Ascending aorta (tissue), 2 donors: ENCODE results near the gene SAPCD2. TPM values are rescaled to one million over a fixed set of nuclear protein-coding genes. Genes with fewer than 3 reads are reported as not detected.

Experiments used
- DNase-seq, 2 donors: peaks; one replicate each; pipeline ENCODE4 v3.0.0-alpha.2; 2019; ENCODE audit warnings: low spot score in 2 of 2
- H3K27ac ChIP-seq, 2 donors: fragments of 200-600 bp; sonication (generic); one replicate each; pipeline ENCODE4 v1.5.1; 2016 to 2017; ENCODE audit warnings: mild to moderate bottlenecking in 1 of 2
- H3K27me3 ChIP-seq: fragments of 200-600 bp; sonication (generic); one replicate; pipeline ENCODE4 v1.5.1; 2017
- H3K36me3 ChIP-seq, 2 donors: fragments of 200-600 bp; sonication (generic); one replicate each; pipeline ENCODE4 v1.5.1; 2016
- H3K4me1 ChIP-seq, 2 donors: fragments of 200-600 bp; sonication (generic); one replicate each; pipeline ENCODE4 v1.5.1; 2016 to 2017; ENCODE audit warnings: mild to moderate bottlenecking in 1 of 2
- H3K4me3 ChIP-seq, 2 donors: fragments of 200-600 bp; sonication (generic); one replicate each; pipeline ENCODE4 v1.5.1; 2016 to 2017; ENCODE audit warnings: mild to moderate bottlenecking in 1 of 2
- H3K9me3 ChIP-seq, 2 donors: fragments of 200-600 bp; sonication (generic); one replicate each; pipeline ENCODE4 v1.5.1; 2016
- intact Hi-C: fragments of 100-400 bp; cut with DNase I; formaldehyde crosslinking; loops from one replicate; pipeline ENCODE4 v1.15.1; 2023
- total RNA-seq: library from RNA; depleted of rRNA; stranded (reverse); fragments of >200 nt; gene quantifications from one replicate; pipeline ENCODE4 v1.1.0, GENCODE V29; 2016
- TF ChIP-seq, protein P1 (sequence below), 3 experiments: fragments of 200-600 bp in 2 of 3; fragments of 450-650 bp in 1 of 3; sonication (generic) in 2 of 3; IDR thresholded peaks; one replicate each; pipeline ENCODE4 v1.5.1; 2016 to 2019; ENCODE audit warnings: antibody characterized with exemption in 3 of 3, mild to moderate bottlenecking in 1 of 3, moderate library complexity in 1 of 3

SAPCD2 gene
- total RNA-seq, 1 donor from 2014 or later = 8.7 TPM

DNA sequence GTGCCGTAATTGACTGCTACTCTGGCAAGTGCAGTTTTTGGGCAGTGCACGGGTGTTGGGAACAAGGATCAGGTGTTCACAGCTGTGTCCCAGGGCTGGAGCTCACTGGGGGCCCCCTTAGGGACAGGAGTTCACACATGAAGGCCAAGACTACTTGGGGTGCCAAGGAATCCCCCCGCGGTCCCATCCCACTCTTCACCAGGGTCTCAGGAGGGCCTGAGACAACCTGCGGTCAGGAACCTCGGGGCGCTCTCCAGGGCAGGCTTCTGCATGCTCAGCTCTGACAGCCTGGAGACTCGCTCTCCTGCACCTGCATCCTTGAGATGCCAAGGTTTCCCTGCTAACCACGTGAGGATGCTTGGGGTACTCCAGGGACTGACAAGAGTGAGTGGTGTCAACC lies 14.2 kb upstream of the SAPCD2 start:
- TF ChIP-seq, protein P1, sequence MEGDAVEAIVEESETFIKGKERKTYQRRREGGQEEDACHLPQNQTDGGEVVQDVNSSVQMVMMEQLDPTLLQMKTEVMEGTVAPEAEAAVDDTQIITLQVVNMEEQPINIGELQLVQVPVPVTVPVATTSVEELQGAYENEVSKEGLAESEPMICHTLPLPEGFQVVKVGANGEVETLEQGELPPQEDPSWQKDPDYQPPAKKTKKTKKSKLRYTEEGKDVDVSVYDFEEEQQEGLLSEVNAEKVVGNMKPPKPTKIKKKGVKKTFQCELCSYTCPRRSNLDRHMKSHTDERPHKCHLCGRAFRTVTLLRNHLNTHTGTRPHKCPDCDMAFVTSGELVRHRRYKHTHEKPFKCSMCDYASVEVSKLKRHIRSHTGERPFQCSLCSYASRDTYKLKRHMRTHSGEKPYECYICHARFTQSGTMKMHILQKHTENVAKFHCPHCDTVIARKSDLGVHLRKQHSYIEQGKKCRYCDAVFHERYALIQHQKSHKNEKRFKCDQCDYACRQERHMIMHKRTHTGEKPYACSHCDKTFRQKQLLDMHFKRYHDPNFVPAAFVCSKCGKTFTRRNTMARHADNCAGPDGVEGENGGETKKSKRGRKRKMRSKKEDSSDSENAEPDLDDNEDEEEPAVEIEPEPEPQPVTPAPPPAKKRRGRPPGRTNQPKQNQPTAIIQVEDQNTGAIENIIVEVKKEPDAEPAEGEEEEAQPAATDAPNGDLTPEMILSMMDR (IDR thresholded peaks at IDR 0.05) = no peak
- Histone ChIP-seq H3K9me3 (no peaks in the 10 kb centered on the region), H3K36me3 (peaks cover 3 to 10% of the 10 kb centered on the region in 2 donors), H3K27ac (no peak overlapping the region), H3K27me3 (no peaks in the 10 kb centered on the region), H3K4me3 (no peak overlapping the region), H3K4me1 (peaks cover 12 to 17% of the 10 kb centered on the region in 2 donors)
- DNase-seq = no peak
- intact Hi-C loops = no loop called here

DNA sequence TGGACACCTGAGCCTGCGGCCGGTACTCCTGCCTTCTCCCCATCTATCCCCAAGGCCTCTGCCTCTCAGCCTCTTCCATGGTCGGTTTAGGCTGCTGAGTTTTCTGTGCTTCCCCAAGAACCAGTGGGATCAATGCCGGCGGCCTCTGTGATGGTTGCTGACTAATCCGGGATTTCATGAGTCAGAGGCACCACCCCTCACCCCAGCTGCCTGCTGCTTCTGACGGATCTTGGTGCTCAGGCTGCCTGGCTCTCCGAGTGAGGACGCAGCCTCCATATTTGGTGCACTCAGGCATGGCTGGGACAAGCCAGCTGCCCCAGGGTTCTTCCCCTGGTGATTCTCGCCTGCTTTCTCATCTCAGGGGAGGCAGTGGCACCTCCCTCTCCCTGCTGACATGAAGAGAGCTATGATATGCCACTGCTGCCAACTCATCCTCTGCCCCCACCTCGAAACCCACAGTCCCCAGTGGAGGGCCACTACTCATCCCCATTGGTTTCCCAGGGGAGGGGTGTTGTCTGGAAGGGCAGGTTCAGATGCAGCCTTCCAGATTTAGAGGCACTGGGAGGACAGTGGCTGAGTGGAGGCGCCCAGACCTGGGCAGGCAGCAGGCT lies 13.1 kb upstream of the SAPCD2 start:
- Histone ChIP-seq H3K27ac (peak overlapping the region; percentile 44 to 60), H3K4me1 (peaks cover 13 to 19% of the 10 kb centered on the region in 2 donors), H3K4me3 (no peak overlapping the region), H3K36me3 (peaks cover 8 to 10% of the 10 kb centered on the region in 2 donors), H3K27me3 (no peaks in the 10 kb centered on the region), H3K9me3 (no peaks in the 10 kb centered on the region)
- intact Hi-C loops = no loop called here
- TF ChIP-seq, protein P1 (IDR thresholded peaks at IDR 0.05) = no peak
- DNase-seq = peak in 1 of 2 donors; percentile 83

DNA sequence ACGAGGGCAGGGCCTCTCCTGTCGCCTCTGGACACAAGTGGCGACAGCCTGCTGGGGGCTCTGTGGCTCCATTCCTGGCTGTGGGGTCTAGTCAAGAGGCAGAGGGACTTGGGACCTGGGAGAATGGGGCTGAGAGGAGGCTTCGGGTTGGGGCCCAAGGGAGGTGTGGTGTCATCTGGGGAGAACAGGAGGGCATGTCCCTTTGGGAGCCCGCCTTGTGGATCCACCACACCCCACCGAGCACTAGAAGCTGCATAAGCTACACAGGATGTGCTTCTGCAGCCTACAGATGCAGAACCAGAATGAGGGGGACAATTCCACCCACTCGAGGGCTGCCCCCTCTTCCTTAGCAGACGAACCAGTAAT lies 12.6 kb upstream of the SAPCD2 start:
- Histone ChIP-seq H3K4me1 (peaks cover 17 to 24% of the 10 kb centered on the region in 2 donors), H3K27ac (peak overlapping the region; percentile 16 to 60)

DNA sequence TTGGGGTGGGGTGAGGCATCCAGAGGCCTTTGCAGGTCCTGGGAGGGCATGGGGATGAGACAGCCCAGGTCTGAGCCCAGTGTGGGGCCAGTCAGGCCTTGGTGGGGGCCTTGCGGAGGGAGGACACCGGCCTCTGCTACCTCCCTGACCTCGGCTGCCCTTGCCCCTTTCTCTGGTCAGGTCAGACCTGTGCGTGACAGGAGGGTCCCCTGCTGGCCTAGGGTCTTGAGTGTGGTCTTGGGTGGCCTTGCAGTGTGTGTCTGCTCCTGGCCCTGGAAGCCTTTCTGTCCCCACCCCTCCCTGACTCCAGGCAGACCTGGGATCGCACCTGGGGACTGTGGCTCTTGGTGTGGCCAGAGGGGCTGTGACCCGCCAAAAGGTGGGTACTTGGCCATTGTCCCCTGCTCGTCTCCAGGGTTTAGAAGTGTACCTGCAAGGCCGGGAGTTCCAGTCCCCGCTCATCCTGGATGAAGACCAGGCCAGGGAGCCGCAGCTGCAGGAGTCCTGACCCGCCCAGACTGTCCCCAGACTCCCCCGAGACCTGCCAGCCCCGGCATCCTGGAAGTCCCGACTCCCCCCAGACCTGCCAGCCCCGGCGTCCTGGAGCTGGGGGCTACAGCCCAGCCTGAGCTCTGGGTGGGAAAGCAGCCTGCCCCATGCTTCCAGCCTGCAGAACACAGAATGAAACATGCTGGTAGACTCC lies 12.0 kb upstream of the SAPCD2 start:
- intact Hi-C loops = no loop called here
- peaks cover 16 to 19% of the 10 kb centered on the region in 2 donors for H3K4me1 ChIP-seq

More for the DNA sequence above, 12.6 kb upstream of the SAPCD2 start:
- H3K27me3 ChIP-seq = no peaks in the 10 kb centered on the region
- TF ChIP-seq, protein P1 (IDR thresholded peaks at IDR 0.05) = no peak
- peaks cover 8 to 10% of the 10 kb centered on the region in 2 donors for H3K36me3 ChIP-seq
- H3K4me3 ChIP-seq = no peak overlapping the region
- no peaks in the 10 kb centered on the region for H3K9me3 ChIP-seq
- intact Hi-C loops = no loop called here
- DNase-seq = no peak

DNA sequence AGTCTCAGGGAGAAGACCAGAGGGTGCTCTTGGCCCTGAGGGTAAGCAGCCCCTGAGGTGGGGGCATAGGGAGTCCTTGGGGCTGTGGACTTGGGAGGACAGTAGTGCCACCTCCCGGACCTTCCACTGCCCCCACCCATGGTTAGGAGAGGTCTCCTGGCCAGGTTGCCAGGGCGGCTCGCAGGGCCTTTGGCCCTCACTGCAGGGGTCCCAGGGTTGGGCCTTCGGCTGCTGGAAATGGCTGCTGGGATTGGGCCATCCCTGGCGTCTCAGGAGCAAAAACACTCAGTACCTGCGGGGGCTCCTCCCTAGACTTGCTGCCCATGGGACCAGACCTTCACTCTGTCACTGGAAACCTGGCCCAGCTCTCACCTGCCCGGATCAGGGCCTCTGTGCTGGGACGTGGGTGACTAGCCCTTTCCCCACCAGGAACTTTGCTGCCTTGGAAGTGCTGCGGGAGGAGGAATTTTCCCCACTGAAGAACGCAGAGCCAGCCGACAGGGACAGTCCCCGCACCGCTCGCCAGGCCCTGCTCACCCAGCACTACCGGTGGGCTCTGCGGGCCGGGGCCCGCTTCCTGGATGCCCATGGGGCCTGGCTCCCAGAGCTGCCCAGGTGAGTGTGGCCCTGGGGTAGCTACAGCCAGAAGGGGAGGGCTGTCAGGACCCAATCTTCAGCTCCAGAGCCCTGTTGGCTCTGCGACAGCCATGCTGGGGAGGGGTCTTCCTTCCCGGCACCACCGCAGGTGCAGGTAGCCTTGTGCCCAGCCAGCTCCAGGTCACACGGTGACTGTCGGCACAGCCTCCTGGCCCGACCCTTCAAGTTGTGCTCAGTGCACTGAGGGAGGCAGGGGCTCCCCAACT lies 10.1 kb upstream of the SAPCD2 start:
- no peaks in the 10 kb centered on the region for H3K27me3 ChIP-seq
- H3K27ac ChIP-seq = no peak overlapping the region
- no peaks in the 10 kb centered on the region for H3K9me3 ChIP-seq
- intact Hi-C loops = no loop called here
- H3K4me1 ChIP-seq = peaks cover 5 to 12% of the 10 kb centered on the region in 2 donors
- no peak for DNase-seq
- TF ChIP-seq, protein P1 (IDR thresholded peaks at IDR 0.05) = no peak
- peaks cover 8 to 10% of the 10 kb centered on the region in 2 donors for H3K36me3 ChIP-seq
- H3K4me3 ChIP-seq = no peak overlapping the region

More for the DNA sequence above, 12.0 kb upstream of the SAPCD2 start:
- no peaks in the 10 kb centered on the region for H3K27me3 ChIP-seq
- TF ChIP-seq, protein P1 (IDR thresholded peaks at IDR 0.05) = no peak
- no peak overlapping the region for H3K4me3 ChIP-seq
- no peak for DNase-seq
- H3K9me3 ChIP-seq = no peaks in the 10 kb centered on the region
- peak overlapping the region in 1 of 2 donors; percentile 60 for H3K27ac ChIP-seq
- peaks cover 8 to 10% of the 10 kb centered on the region in 2 donors for H3K36me3 ChIP-seq
